H1 (cell line): Measurements from ENCODE around the gene DISP3. TPM values are rescaled to one million over a fixed set of nuclear protein-coding genes. Genes with fewer than 3 reads are reported as not detected.
A peak's percentile ranks its signal among the peaks of the same experiment; 100 is the strongest.

Experiments
- ASH2L ChIP-seq: fragments of 200-600, 300-600 bp; sonication (generic); IDR thresholded peaks from one replicate; pipeline ENCODE4 v1.7.1; 2017; ENCODE audit warnings: low read length
- BCL11A ChIP-seq, 2 experiments: IDR thresholded peaks; one replicate each; pipeline ENCODE4 v1.6.1; 2011; ENCODE audit warnings: low read depth in 2 of 2, low read length in 2 of 2, mild to moderate bottlenecking in 2 of 2
- CHD1 ChIP-seq: IDR thresholded peaks from 2 replicates; pipeline ENCODE4 v1.6.1; 2012; ENCODE audit warnings: low read depth, low read length, improper control_type of control experiment
- EP300 ChIP-seq, 2 experiments: IDR thresholded peaks; 1 replicate in 1 of 2; 2 replicates in 1 of 2; pipeline ENCODE4 v1.6.1; 2011 to 2012; ENCODE audit warnings: low read depth in 2 of 2, low read length in 2 of 2, mild to moderate bottlenecking in 2 of 2, borderline replicate concordance in 1 of 2, inconsistent platforms in 1 of 2, moderate library complexity in 1 of 2
- GABPA ChIP-seq: IDR thresholded peaks from 2 replicates; pipeline ENCODE4 v1.6.1; 2011; ENCODE audit warnings: mild to moderate bottlenecking, low read length, moderate library complexity, borderline replicate concordance; ENCODE audit not compliant: insufficient read depth
- GTF2F1 ChIP-seq: IDR thresholded peaks from 2 replicates; pipeline ENCODE4 v1.6.1; 2012; ENCODE audit warnings: low read depth, low read length, improper control_type of control experiment, borderline replicate concordance
- JUND ChIP-seq: IDR thresholded peaks from 2 replicates; pipeline ENCODE4 v1.6.1; 2011; ENCODE audit warnings: mild to moderate bottlenecking, improper control_type of control experiment, low read length
- KDM4A ChIP-seq: IDR thresholded peaks from one replicate; pipeline ENCODE4 v1.7.1; 2012; ENCODE audit warnings: low read depth, mild to moderate bottlenecking, moderate library complexity, low read length, inconsistent platforms; ENCODE audit not compliant: severe bottlenecking
- NRF1 ChIP-seq: IDR thresholded peaks from 2 replicates; pipeline ENCODE4 v1.6.1; 2011; ENCODE audit warnings: mild to moderate bottlenecking, low read depth, low read length, improper control_type of control experiment
- PHF8 ChIP-seq: fragments of 200-600 bp; sonication (generic); conservative IDR thresholded peaks from 2 replicates; pipeline ENCODE4 v1.7.1; 2012; ENCODE audit warnings: low read depth, mild to moderate bottlenecking, inconsistent platforms, low read length, moderate library complexity
- POLR2A ChIP-seq, 2 experiments: IDR thresholded peaks; 1 replicate in 1 of 2; 2 replicates in 1 of 2; pipeline ENCODE4 v1.6.1; 2011; ENCODE audit warnings: low read depth in 2 of 2, low read length in 2 of 2, mild to moderate bottlenecking in 2 of 2; ENCODE audit errors: control extremely low read depth in 1 of 2
- POLR2AphosphoS5 ChIP-seq: IDR thresholded peaks from 2 replicates; pipeline ENCODE4 v1.6.1; 2011; ENCODE audit warnings: low read depth, low read length
- POU5F1 ChIP-seq: IDR thresholded peaks from 2 replicates; pipeline ENCODE4 v1.6.1; 2011; ENCODE audit warnings: low read depth, mild to moderate bottlenecking, low read length, moderate library complexity
- RAD21 ChIP-seq, 2 experiments: IDR thresholded peaks in 1 of 2; conservative IDR thresholded peaks in 1 of 2; 2 replicates each; pipeline ENCODE4 v1.6.1; 2011; ENCODE audit warnings: low read depth in 2 of 2, low read length in 2 of 2, improper control_type of control experiment in 1 of 2, inconsistent platforms in 1 of 2, mild to moderate bottlenecking in 1 of 2, moderate library complexity in 1 of 2
- SIX5 ChIP-seq: IDR thresholded peaks from 2 replicates; pipeline ENCODE4 v1.6.1; 2011; ENCODE audit warnings: mild to moderate bottlenecking, low read depth, low read length
- SRF ChIP-seq: IDR thresholded peaks from 2 replicates; pipeline ENCODE4 v1.6.1; 2011; ENCODE audit warnings: mild to moderate bottlenecking, low read depth, low read length, moderate library complexity
- TAF1 ChIP-seq: IDR thresholded peaks from 2 replicates; pipeline ENCODE4 v1.6.1; 2011; ENCODE audit warnings: mild to moderate bottlenecking, low read depth, low read length
- USF2 ChIP-seq: IDR thresholded peaks from 2 replicates; pipeline ENCODE4 v1.6.1; 2011; ENCODE audit warnings: low read length, improper control_type of control experiment
- polyA plus RNA-seq, 7 experiments: library from polyadenylated mRNA; depleted of rRNA in 3 of 7; stranded (reverse) in 5 of 7; unstranded in 2 of 7; fragments of >200 nt in 5 of 7; fragments of 200-250 nt in 2 of 7; gene quantifications; 1 replicate in 5 of 7; 2 replicates in 1 of 7; 4 replicates in 1 of 7; pipeline versions ENCODE4 v1.2.1 to v1.2.3, GENCODE V29; 2011 to 2013; ENCODE audit warnings: missing spikeins in 2 of 7, mixed read lengths in 2 of 7
- total RNA-seq: library from RNA; stranded (reverse); fragmentation: NEBNext Ultra II Directional; extraction: Animal tissue kit (Norgen Biotek cat#: 25700); gene quantifications from 2 replicates; pipeline ENCODE4 v1.2.1, GENCODE V29; 2021
- TF ChIP-seq, protein P1 (sequence below), 3 experiments: IDR thresholded peaks; 1 replicate in 2 of 3; 2 replicates in 1 of 3; pipeline versions ENCODE4 v1.5.1 to v1.6.1; 2011; ENCODE audit warnings: low read length in 3 of 3, mild to moderate bottlenecking in 3 of 3, inconsistent platforms in 2 of 3, low read depth in 1 of 3, moderate library complexity in 1 of 3; ENCODE audit not compliant: insufficient read depth in 1 of 3; ENCODE audit errors: control extremely low read depth in 1 of 3

Gene DISP3
- total and polyA plus RNA-seq, 2 of the 8 experiments (the other 6 are each of a cell fraction or from before 2014, with no cell fraction given): 3.4 to 4.6 TPM

DNA sequence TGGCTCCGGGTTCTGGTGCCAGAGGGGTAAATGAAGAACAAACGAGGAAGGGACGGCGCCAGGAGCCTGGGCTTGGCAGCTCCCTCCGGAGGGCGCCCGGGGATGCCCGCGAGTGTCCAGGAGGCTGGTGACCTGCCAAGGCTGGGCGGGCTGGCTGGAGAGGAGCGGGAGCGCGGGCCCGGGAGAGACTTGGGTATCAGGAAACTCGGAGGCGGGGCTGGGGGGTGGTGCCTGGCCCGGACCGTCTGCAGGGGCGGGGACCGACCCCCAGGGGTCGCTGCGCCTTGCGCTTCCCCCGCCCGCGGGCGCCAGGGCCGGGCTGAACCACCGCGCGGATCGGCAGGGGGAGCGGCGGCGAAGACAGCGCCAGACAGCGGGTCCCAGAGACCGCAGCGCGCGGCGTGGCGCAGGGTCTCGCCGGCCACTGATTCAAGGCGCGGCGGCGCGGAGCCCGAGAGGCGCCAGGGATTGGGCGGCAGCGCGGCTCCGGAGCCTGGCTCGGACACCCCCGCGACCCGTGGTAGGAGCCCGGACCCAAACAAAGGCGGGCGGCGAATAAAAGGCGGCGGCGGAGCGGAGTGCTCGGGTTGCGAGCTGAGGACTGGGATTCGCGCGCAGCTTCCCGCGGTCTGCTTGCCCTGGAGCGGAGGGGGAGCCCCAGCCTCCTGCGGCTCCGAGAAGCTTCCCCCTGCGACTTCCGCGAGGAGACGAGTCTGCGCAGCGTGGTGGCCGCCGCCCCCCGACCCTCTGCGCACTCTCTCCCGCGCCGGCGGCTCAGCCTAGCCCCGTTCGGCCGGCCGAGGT is at the start of gene DISP3 (continued):
- TF ChIP-seq TAF1 (peak; percentile 95), CHD1 (peak; percentile 95), SRF (no peak), GABPA (no peak), GTF2F1 (no peak), SIX5 (peak; percentile 21; the same call in 1 of the 2 replicates), JUND (peak; percentile 95), KDM4A (peak; percentile 97), POU5F1 (no peak), ASH2L (peak; percentile 80), NRF1 (peak; percentile 32; the same call in 1 of the 2 replicates), PHF8 (peak; percentile 81), EP300 (IDR thresholded peaks at IDR 0.05; ENCODE audit: borderline replicate concordance in 1 of 2, low read depth in 2 of 2, low read length in 2 of 2) (peak in 1 of 2 experiments; percentile 99; a peak in 2 of 3 replicates), POLR2A (IDR thresholded peaks at IDR 0.05; ENCODE audit: control extremely low read depth in 1 of 2, low read depth in 2 of 2, low read length in 2 of 2) (peak in 1 of 2 experiments; percentile 96; a peak in 2 of 3 replicates), USF2 (no peak), POLR2AphosphoS5 (peak; percentile 96), BCL11A (IDR thresholded peaks at IDR 0.05; ENCODE audit: low read depth in 2 of 2, low read length in 2 of 2) (no peak), RAD21 (IDR thresholded peaks at IDR 0.05 in 1 of 2, conservative IDR thresholded peaks at IDR 0.05 in 1 of 2; ENCODE audit: low read depth in 2 of 2, low read length in 2 of 2) (peak; percentile 46 to 65)
- TF ChIP-seq, protein P1, sequence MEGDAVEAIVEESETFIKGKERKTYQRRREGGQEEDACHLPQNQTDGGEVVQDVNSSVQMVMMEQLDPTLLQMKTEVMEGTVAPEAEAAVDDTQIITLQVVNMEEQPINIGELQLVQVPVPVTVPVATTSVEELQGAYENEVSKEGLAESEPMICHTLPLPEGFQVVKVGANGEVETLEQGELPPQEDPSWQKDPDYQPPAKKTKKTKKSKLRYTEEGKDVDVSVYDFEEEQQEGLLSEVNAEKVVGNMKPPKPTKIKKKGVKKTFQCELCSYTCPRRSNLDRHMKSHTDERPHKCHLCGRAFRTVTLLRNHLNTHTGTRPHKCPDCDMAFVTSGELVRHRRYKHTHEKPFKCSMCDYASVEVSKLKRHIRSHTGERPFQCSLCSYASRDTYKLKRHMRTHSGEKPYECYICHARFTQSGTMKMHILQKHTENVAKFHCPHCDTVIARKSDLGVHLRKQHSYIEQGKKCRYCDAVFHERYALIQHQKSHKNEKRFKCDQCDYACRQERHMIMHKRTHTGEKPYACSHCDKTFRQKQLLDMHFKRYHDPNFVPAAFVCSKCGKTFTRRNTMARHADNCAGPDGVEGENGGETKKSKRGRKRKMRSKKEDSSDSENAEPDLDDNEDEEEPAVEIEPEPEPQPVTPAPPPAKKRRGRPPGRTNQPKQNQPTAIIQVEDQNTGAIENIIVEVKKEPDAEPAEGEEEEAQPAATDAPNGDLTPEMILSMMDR (IDR thresholded peaks at IDR 0.05; ENCODE audit: control extremely low read depth in 1 of 3, insufficient read depth in 1 of 3, low read depth in 1 of 3, low read length in 3 of 3): peak; percentile 68 to 75 (median 73)
